GM19324 (cell line): ENCODE results near the gene OR8A1.

Experiments
- ATAC-seq: cut with Tn5 transposase; IDR thresholded peaks from one replicate; pipeline ENCODE4 v1.9.1; 2021; ENCODE audit warnings: mild to moderate bottlenecking, moderate library complexity; ENCODE audit not compliant: unreplicated experiment, low FRiP score

OR8A1 gene

GRCh38 chr11:124569697-124570096 lies at the start of gene OR8A1:
TSS of gene OR8A1 (plus strand) at chr11:124569997. CDS start at chr11:124570120, 123 bp downstream.
- no peak for ATAC-seq

DNA sequence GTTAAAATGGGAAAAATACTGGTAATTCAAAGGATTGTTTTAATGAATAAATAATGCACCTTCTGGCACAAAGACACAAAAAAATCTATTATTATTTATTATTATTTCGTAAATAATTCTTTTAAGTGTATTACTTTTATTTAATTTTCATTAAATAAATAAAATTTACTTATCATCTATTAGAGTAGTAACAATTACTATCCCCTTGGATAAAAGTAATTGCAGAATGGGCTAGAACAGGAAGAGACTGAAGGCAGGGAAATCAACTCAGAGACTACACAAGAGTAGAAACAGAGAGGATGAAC lies 49.3 kb upstream of the OR8A1 start:
- ATAC-seq, result no peak

- ATAC-seq, result no peak
These were observed 36.2 kb upstream of the OR8A1 start for GRCh38 chr11:124533626-124534025.

GRCh38 chr11:124534051-124534450 lies 35.7 kb upstream of the OR8A1 start:
- no peak for ATAC-seq

- no peak for ATAC-seq
These were observed 34.1 kb upstream of the OR8A1 start for GRCh38 chr11:124535552-124536232.

DNA sequence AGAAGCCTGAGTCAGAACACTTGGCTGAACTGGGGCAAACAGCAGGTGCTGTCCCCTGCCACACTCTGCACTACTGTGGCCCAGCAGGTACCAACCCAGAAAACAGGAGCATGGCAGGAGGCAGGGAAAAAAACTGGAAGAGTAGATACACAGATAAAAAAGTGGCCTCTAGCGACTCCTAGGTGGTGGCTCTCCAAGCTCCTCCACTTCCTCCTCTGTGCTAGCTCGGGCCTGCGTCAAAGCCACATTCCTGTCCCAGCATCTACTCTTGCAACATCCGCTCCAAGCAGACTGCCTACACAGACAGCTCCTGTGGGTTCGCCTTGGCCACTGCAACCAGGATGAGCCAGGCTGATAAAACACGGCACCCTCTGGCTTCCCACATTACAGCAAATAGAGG lies 33.3 kb upstream of the OR8A1 start:
- ATAC-seq, result no peak

DNA sequence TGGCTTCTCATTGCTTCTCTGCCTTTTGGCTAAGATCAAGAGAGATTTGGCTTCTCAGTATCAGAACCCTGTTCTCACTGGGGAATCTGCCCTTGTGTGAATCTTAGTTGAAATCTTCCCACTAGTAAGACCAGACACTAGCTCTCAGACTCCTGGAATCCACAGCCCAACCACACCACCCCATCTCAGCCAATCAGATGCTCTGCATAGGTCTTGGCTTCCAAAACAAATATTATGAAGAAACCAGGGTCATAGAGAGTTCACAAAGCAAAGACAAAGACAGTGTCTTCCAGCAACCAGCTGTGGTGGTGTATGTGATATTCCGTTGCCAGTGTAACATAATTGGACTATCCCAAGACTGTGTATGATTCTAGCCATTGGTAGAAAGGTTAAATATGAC lies 31.8 kb upstream of the OR8A1 start:
- ATAC-seq, result no peak

DNA sequence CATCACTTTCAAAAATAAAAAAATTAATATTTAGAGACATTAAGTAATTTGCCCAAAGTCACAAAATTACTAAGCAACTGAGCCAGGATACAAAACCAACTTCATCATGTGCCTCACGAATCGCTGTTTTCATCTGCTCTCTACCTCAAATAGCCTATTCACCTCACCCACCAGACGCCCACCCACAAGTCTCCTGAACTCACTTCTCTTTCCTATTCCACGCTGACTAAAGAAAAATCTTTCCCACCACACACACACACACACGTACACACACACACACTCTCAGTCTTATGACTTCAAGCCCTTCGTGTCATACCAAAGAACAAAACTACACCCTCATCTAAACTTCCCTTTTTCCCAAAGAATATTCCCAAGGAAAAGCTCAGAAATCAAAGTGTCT lies 28.6 kb upstream of the OR8A1 start:
- ATAC-seq, result no peak

GRCh38 chr11:124543145-124543544 lies 26.7 kb upstream of the OR8A1 start:
- ATAC-seq, result no peak

GRCh38 chr11:124543554-124543953 lies 26.2 kb upstream of the OR8A1 start, which contains the start of gene OR8B12:
TSS of gene OR8B12 (minus strand) at chr11:124543654. CDS start at chr11:124543654, 0 bp downstream.
- no peak for ATAC-seq

- no peak for ATAC-seq
These were observed 18.6 kb upstream of the OR8A1 start for GRCh38 chr11:124551189-124551588.

GRCh38 chr11:124551987-124552386 lies 17.8 kb upstream of the OR8A1 start:
- ATAC-seq, result no peak

- ATAC-seq, result no peak
These were observed 13.0 kb upstream of the OR8A1 start for GRCh38 chr11:124556828-124557227.

- no peak for ATAC-seq
These were observed 363 bp downstream of the OR8A1 start for GRCh38 chr11:124570160-124570559.

DNA sequence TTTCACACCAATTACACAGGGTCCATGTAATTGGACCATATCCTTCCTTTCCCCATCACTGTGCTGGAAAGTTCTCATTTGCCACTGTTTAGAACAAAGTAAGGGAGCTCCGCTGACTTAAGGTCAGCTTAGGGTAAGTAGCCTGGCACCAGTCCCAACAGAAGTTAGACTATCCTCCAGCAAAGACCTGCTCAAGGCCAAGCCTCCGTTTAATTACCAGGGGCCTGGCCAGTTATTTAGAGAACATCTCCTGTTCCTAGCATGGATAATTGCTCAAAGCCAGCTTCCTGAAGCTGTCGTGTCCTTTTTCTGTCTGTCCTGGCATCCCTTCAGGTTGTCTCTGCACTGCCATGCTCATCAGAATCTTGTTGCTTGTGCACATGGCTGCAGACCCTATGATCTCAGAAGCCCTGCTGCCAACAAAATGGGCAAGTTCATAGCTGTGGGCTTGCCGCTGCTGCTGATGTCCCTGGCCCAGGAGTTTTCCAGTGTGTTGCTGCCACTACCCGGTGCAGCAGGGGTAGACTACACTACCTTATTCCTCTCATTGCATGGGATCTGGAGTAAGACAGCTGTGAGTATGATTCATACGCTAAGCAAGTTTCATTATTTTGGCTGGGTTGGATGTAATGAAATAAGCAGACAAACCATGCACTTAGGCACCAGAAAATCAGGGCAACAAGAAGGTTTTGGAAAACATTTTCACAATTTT lies 8.1 kb downstream of the OR8A1 start:
- ATAC-seq, result no peak

DNA sequence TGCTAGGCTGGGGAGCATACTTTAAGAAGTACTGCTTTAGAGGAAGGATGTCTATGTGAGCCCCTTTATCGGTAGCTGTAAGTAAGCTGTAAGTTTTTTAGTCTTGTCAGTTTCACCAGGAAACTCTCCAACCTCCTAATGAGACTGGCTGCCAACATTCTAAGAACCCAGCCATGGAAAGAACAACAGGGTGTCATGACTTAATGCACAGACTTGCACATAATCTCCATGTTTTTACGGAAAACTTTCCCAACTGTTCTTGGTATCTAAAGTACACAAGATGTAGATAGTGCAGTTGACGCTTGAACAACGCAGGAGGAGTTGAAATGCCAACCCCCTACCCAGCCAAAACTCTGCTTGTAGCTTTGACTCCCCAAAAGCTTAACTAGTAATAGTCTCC lies 9.0 kb downstream of the OR8A1 start:
- ATAC-seq, result no peak

DNA sequence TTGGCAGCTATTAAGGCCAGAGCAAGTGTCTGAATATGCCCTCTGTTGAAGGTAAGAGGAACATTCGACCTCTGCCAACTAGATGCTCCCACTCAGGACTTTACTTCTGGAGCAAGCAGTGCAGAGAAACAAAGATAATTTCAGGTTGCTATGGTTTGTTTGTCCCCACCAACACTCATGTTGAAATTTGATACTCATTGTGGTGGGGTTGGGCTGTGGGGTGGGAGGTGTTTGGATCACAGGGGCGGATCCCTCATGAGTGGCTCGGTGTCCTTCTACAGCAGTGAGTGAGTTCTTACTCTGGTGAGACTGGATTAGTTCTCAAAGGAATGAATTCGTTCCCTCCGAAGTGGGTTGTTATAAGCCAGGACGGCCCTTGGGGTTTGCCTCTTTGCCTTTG lies 12.0 kb downstream of the OR8A1 start:
- no peak for ATAC-seq

DNA sequence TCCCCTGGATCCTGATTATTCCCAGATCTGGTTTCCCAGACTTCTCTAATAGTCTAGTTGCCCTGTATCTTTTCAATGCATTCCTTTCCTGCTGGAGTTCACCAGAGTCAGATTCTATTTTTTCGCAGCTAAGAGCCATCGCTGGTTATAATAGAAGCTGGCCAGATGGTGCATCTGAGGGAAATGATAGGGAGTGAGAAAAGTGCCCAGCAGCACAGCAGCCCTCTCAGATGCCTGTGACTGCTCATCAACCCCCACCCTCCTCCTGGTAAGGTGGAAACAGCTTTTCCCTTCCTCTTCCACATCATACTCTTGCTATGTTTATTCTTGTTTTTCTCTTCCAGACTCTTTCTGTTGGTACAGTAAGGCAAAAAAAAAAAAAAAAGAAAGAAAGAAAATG lies 12.8 kb downstream of the OR8A1 start:
- no peak for ATAC-seq

GRCh38 chr11:124583781-124584180 lies 14.0 kb downstream of the OR8A1 start:
- no peak for ATAC-seq

GRCh38 chr11:124584681-124585372 lies 15.0 kb downstream of the OR8A1 start:
- no peak for ATAC-seq

GRCh38 chr11:124586238-124586860 lies 16.6 kb downstream of the OR8A1 start:
- ATAC-seq, result no peak
